Activated CD4-positive, CD25-positive, alpha-beta regulatory T cell treated with anti-CD3 and anti-CD28 coated beads, Interleukin-2, amount 50 U/mL, for 24 hours (primary cell): ENCODE measurements around the gene HSD17B12.

ENCODE experiments used
- ATAC-seq, 2 donors: fragments of 150-1000 bp; cut with Tn5 transposase; one replicate each; pipeline ENCODE4 v1.10.0; 2021; ENCODE audit warnings: mild to moderate bottlenecking in 1 of 2, moderate library complexity in 1 of 2

HSD17B12 gene

GRCh38 chr11:43810929-43811596, 130.5 kb downstream of the HSD17B12 start:
- no peak for ATAC-seq

GRCh38 chr11:43812471-43812870, 131.9 kb downstream of the HSD17B12 start:
- ATAC-seq = no peak

- ATAC-seq = no peak
Measured at GRCh38 chr11:43818220-43818619, 137.7 kb downstream of the HSD17B12 start.

GRCh38 chr11:43819926-43820325, 139.4 kb downstream of the HSD17B12 start:
- ATAC-seq = no peak

- no peak for ATAC-seq
Measured at GRCh38 chr11:43823316-43823715, 142.8 kb downstream of the HSD17B12 start.

- ATAC-seq = no peak
Measured at GRCh38 chr11:43823851-43824250, 143.3 kb downstream of the HSD17B12 start.

GRCh38 chr11:43825217-43825816, 144.8 kb downstream of the HSD17B12 start:
- ATAC-seq = no peak

- ATAC-seq = peak; percentile 99
Measured at GRCh38 chr11:43830928-43831440, 150.4 kb downstream of the HSD17B12 start.

- ATAC-seq = no peak
Measured at GRCh38 chr11:43832536-43832935, 152.0 kb downstream of the HSD17B12 start.

- ATAC-seq = no peak
Measured at GRCh38 chr11:43833657-43834073, 153.1 kb downstream of the HSD17B12 start.

GRCh38 chr11:43834286-43834685, 153.7 kb downstream of the HSD17B12 start:
- no peak for ATAC-seq

GRCh38 chr11:43835104-43835503, 154.6 kb downstream of the HSD17B12 start:
- no peak for ATAC-seq

GRCh38 chr11:43837879-43838278, 157.3 kb downstream of the HSD17B12 start:
- ATAC-seq = no peak

- ATAC-seq = no peak
Measured at GRCh38 chr11:43842021-43842420, 161.5 kb downstream of the HSD17B12 start.

- ATAC-seq = no peak
Measured at GRCh38 chr11:43845816-43846215, 165.3 kb downstream of the HSD17B12 start.

GRCh38 chr11:43852057-43852636, 171.6 kb downstream of the HSD17B12 start:
- peak; percentile 55 to 78 for ATAC-seq

GRCh38 chr11:43853781-43854180, 173.2 kb downstream of the HSD17B12 start:
- no peak for ATAC-seq

GRCh38 chr11:43856993-43857392, 176.5 kb downstream of the HSD17B12 start:
- ATAC-seq = no peak

- no peak for ATAC-seq
Measured at GRCh38 chr11:43861141-43861540, 180.6 kb downstream of the HSD17B12 start.

- ATAC-seq = no peak
Measured at GRCh38 chr11:43866520-43866919, 186.0 kb downstream of the HSD17B12 start.

GRCh38 chr11:43866969-43867368, 186.4 kb downstream of the HSD17B12 start:
- no peak for ATAC-seq

- ATAC-seq = peak; percentile 98 to 99
Measured at GRCh38 chr11:43868852-43869567, 188.5 kb downstream of the HSD17B12 start.

GRCh38 chr11:43871051-43871450, 190.5 kb downstream of the HSD17B12 start:
- ATAC-seq = no peak
